ENCODE results near the gene TRPM7. TPM values are rescaled to one million over a fixed set of nuclear protein-coding genes. Genes with fewer than 3 reads are reported as not detected.
"Not testable (repeated sequence)": the region's sequence is repeated elsewhere in the genome, so short reads cannot be mapped to it uniquely, and the experiment has no call there.

TRPM7 gene
- total RNA-seq, 1 donor from 2014 or later: 16.8 TPM

- TF ChIP-seq, protein P1, sequence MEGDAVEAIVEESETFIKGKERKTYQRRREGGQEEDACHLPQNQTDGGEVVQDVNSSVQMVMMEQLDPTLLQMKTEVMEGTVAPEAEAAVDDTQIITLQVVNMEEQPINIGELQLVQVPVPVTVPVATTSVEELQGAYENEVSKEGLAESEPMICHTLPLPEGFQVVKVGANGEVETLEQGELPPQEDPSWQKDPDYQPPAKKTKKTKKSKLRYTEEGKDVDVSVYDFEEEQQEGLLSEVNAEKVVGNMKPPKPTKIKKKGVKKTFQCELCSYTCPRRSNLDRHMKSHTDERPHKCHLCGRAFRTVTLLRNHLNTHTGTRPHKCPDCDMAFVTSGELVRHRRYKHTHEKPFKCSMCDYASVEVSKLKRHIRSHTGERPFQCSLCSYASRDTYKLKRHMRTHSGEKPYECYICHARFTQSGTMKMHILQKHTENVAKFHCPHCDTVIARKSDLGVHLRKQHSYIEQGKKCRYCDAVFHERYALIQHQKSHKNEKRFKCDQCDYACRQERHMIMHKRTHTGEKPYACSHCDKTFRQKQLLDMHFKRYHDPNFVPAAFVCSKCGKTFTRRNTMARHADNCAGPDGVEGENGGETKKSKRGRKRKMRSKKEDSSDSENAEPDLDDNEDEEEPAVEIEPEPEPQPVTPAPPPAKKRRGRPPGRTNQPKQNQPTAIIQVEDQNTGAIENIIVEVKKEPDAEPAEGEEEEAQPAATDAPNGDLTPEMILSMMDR (conservative IDR thresholded peaks at IDR 0.05; ENCODE audit: low read depth, low read length): no peak
- DNase-seq (ENCODE audit: low read depth): no peak
- H3K4me3 ChIP-seq (ENCODE audit: low read depth, low read length): no peak overlapping the region
Measured at GRCh38 chr15:50576166-50576565, 110.4 kb downstream of the TRPM7 start.

- not testable (repeated sequence) for DNase-seq (ENCODE audit: low read depth); H3K4me3 ChIP-seq (ENCODE audit: low read depth, low read length)
Measured at GRCh38 chr15:50573842-50574241, 112.8 kb downstream of the TRPM7 start.

- no peak for DNase-seq (ENCODE audit: low read depth)
Measured at GRCh38 chr15:50563756-50564155, 122.8 kb downstream of the TRPM7 start.

GRCh38 chr15:50562735-50563640 is 123.6 kb downstream of the TRPM7 start:
- DNase-seq (ENCODE audit: low read depth): no peak
- H3K4me3 ChIP-seq (ENCODE audit: low read depth, low read length): no peak overlapping the region
- TF ChIP-seq, protein P1 (conservative IDR thresholded peaks at IDR 0.05; ENCODE audit: low read depth, low read length): no peak

More at GRCh38 chr15:50563756-50564155, 122.8 kb downstream of the TRPM7 start:
- TF ChIP-seq, protein P1 (conservative IDR thresholded peaks at IDR 0.05; ENCODE audit: low read depth, low read length): no peak
- H3K4me3 ChIP-seq (ENCODE audit: low read depth, low read length): no peak overlapping the region

DNA sequence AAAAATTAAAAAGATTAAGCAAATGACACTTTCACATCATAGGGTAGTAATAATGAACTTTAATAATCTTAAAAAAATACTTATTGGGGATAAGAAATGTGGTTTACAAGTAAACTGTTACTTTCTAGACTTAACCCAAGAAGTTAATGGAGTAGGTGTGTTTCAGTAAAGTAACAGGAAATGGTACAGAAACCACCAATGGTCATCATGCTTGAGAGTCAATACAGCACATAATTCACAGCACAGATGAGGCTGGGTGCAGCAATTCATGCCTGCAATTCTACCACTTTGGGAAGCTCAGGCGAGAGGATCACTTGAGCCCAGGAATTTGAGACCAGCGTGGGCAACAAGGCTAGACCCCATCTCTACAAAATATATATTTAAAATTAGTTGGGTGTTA is 128.6 kb downstream of the TRPM7 start:
- no peak for DNase-seq (ENCODE audit: low read depth)
- TF ChIP-seq, protein P1 (conservative IDR thresholded peaks at IDR 0.05; ENCODE audit: low read depth, low read length): no peak
- no peak overlapping the region for H3K4me3 ChIP-seq (ENCODE audit: low read depth, low read length)

DNA sequence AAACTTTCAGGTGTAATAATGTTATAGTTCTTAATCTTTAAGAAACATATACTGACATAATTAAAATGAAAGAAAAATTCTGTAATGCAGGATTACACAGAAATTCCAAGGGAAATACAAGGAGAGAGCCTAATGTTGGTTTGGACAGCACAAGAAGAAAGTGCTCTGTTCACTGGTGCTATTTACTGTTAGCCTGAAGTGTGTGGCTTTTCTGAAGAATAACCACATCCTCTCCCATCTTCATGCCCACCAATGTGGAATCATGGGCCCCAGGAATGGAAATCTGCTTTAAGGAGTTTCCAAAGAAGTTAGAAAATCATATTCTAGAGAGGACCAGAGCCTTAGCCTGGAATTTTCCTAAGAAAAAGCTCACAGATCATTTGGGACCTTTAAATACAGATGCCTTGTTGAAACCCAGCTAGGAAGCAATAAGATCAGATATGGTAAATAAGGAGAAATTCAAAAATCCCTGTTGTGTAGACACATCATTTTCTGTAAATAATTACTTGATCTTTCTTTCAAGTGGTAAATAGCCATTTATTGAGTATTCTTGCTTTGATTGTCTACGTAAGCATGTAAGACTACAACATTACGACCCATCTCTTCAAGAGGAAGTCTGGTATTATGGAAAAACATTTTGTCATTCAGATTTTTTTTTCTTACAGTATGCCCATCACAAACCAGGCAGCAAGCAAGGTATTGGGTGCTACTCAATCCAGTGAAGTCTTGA is 129.8 kb downstream of the TRPM7 start:
- H3K4me3 ChIP-seq (ENCODE audit: low read depth, low read length): no peak overlapping the region
- TF ChIP-seq, protein P1 (conservative IDR thresholded peaks at IDR 0.05; ENCODE audit: low read depth, low read length): no peak
- no peak for DNase-seq (ENCODE audit: low read depth)

DNA sequence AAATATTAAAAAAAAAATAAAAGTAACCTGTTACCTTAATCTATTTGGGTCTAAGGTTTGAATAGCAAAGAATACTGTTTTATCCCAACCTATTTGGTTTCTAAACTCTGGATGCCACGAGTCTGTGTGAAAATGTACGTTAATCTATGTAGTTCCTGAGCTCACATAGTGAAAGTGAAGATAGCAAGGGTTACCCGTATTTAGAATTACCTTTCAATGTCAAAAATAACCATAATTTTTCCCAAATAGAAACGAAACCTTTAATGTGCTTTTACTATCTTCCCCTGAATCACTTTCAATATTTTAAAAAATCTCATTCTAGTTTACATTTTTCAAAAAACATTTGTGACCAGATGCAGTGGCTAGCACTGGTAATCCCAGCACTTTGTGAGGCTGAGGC is 134.4 kb downstream of the TRPM7 start:
- DNase-seq (ENCODE audit: low read depth): no peak
- no peak overlapping the region for H3K4me3 ChIP-seq (ENCODE audit: low read depth, low read length)
- TF ChIP-seq, protein P1 (conservative IDR thresholded peaks at IDR 0.05; ENCODE audit: low read depth, low read length): no peak

Data from epithelial cell of proximal tubule (primary cell).